DOHH2 (cell line): ENCODE results near the gene GMDS.

Experiments
- H3F3A ChIP-seq: fragments of 200-600 bp; sonication (generic), shearing (Covaris generic); 2 replicates; pipeline ENCODE4 v1.6.0; 2016; ENCODE audit warnings: antibody characterized with exemption, mild to moderate bottlenecking; ENCODE audit not compliant: control insufficient read depth, insufficient read depth
- H3K27ac ChIP-seq: fragments of 200-600 bp; sonication (generic); 2 replicates; pipeline ENCODE4 v1.5.1; 2014; ENCODE audit warnings: low read depth, mild to moderate bottlenecking, low read length, moderate library complexity
- H3K27me3 ChIP-seq: fragments of 200-600 bp; sonication (generic); 2 replicates; pipeline ENCODE4 v1.6.1; 2014; ENCODE audit warnings: mild to moderate bottlenecking, low read length, mixed read lengths; ENCODE audit not compliant: control insufficient read depth
- H3K36me3 ChIP-seq: fragments of 200-600 bp; sonication (generic); 2 replicates; pipeline ENCODE4 v1.6.1; 2014; ENCODE audit warnings: mild to moderate bottlenecking, low read length, moderate library complexity, mixed read lengths; ENCODE audit not compliant: control insufficient read depth
- H3K4me1 ChIP-seq: fragments of 200-600 bp; sonication (generic); 2 replicates; pipeline ENCODE4 v1.6.1; 2014; ENCODE audit warnings: mild to moderate bottlenecking, low read length, mixed read lengths; ENCODE audit not compliant: control insufficient read depth
- H3K4me2 ChIP-seq: fragments of 200-600 bp; sonication (generic); 2 replicates; pipeline ENCODE4 v1.6.0; 2014; ENCODE audit warnings: mild to moderate bottlenecking, low read length, moderate library complexity
- H3K4me3 ChIP-seq: fragments of 200-600 bp; sonication (generic); 2 replicates; pipeline ENCODE4 v1.5.1; 2014; ENCODE audit warnings: mild to moderate bottlenecking, low read length, mixed read lengths
- H3K79me2 ChIP-seq: fragments of 200-600 bp; sonication (generic); 2 replicates; pipeline ENCODE4 v1.6.1; 2014; ENCODE audit warnings: mild to moderate bottlenecking, low read length, mixed read lengths; ENCODE audit not compliant: control insufficient read depth
- H3K9me2 ChIP-seq: fragments of 200-600 bp; sonication (generic); replicated peaks from 2 replicates; pipeline ENCODE4 v1.6.1; 2014; ENCODE audit warnings: mild to moderate bottlenecking, low read length, mixed read lengths; ENCODE audit not compliant: control insufficient read depth
- H3K9me3 ChIP-seq: fragments of 200-600 bp; sonication (generic); 2 replicates; pipeline ENCODE4 v1.6.1; 2014; ENCODE audit warnings: antibody characterized with exemption, low read length, mixed read lengths; ENCODE audit not compliant: control insufficient read depth, insufficient read depth
- H4K20me1 ChIP-seq: fragments of 200-600 bp; sonication (generic); 2 replicates; pipeline ENCODE4 v1.6.0; 2014; ENCODE audit warnings: low read depth, mild to moderate bottlenecking, antibody characterized with exemption, low read length, moderate library complexity; ENCODE audit not compliant: control insufficient read depth, insufficient read depth
- EZH2phosphoT487 ChIP-seq: fragments of 200-600 bp; sonication (generic); IDR thresholded peaks from 2 replicates; pipeline ENCODE4 v1.6.1; 2017; ENCODE audit warnings: borderline replicate concordance, mild to moderate bottlenecking, antibody characterized with exemption, low read length, moderate library complexity, mixed read lengths
- TF ChIP-seq, protein P1 (sequence below): fragments of 200-600 bp; sonication (generic); IDR thresholded peaks from one replicate; pipeline ENCODE4 v1.5.1; 2014; ENCODE audit warnings: antibody characterized with exemption, mild to moderate bottlenecking, low read depth, low read length; ENCODE audit not compliant: poor library complexity, severe bottlenecking

The GMDS gene

GRCh38 chr6:1809291-1809988 is 436.0 kb downstream of the GMDS start:
- no peak for TF ChIP-seq EZH2phosphoT487
- TF ChIP-seq, protein P1, sequence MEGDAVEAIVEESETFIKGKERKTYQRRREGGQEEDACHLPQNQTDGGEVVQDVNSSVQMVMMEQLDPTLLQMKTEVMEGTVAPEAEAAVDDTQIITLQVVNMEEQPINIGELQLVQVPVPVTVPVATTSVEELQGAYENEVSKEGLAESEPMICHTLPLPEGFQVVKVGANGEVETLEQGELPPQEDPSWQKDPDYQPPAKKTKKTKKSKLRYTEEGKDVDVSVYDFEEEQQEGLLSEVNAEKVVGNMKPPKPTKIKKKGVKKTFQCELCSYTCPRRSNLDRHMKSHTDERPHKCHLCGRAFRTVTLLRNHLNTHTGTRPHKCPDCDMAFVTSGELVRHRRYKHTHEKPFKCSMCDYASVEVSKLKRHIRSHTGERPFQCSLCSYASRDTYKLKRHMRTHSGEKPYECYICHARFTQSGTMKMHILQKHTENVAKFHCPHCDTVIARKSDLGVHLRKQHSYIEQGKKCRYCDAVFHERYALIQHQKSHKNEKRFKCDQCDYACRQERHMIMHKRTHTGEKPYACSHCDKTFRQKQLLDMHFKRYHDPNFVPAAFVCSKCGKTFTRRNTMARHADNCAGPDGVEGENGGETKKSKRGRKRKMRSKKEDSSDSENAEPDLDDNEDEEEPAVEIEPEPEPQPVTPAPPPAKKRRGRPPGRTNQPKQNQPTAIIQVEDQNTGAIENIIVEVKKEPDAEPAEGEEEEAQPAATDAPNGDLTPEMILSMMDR, result no peak
- Histone ChIP-seq H3K36me3 (no peaks in the 10 kb centered on the region), H3K27me3 (no peaks in the 10 kb centered on the region), H3K9me2 (no peaks in the 10 kb centered on the region), H3K9me3 (no peaks in the 10 kb centered on the region), H3K27ac (no peak overlapping the region), H3K4me3 (no peak overlapping the region), H3K4me2 (no peak overlapping the region), H3F3A (no peaks in the 10 kb centered on the region), H4K20me1 (no peaks in the 10 kb centered on the region), H3K79me2 (no peaks in the 10 kb centered on the region), H3K4me1 (peaks cover 8% of the 10 kb centered on the region)

DNA sequence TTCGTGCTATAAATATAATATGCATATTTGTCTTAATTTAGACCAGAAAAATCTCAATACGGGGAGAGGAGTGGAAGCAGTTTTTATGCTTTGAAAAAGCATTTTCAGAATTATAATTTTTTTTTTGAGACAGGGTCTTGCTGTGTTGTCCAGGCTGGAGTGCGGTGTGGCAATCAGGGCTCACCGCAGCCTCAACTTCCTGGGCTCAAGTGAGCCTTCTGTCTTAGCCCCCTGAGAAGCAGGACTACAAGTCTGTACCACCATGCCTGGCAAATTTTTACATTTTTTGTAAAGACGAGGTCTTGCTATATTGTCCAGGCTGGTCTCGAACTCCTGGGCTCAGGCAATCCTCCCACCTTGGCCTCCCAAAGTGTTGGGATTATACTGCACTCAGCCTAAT is 438.5 kb downstream of the GMDS start:
- Histone ChIP-seq H3K4me3 (no peak overlapping the region), H4K20me1 (no peaks in the 10 kb centered on the region), H3K4me2 (no peak overlapping the region), H3K9me2 (no peaks in the 10 kb centered on the region), H3K4me1 (peaks cover 8% of the 10 kb centered on the region), H3K36me3 (no peaks in the 10 kb centered on the region), H3K9me3 (no peaks in the 10 kb centered on the region), H3K27me3 (no peaks in the 10 kb centered on the region), H3K27ac (no peak overlapping the region), H3K79me2 (no peaks in the 10 kb centered on the region), H3F3A (no peaks in the 10 kb centered on the region)
- TF ChIP-seq EZH2phosphoT487, result no peak
- TF ChIP-seq, protein P1, result no peak

- no peak for TF ChIP-seq EZH2phosphoT487
- TF ChIP-seq, protein P1, result no peak
- H4K20me1 ChIP-seq, result no peaks in the 10 kb centered on the region
- no peaks in the 10 kb centered on the region for H3K27me3 ChIP-seq
- no peaks in the 10 kb centered on the region for H3K9me2 ChIP-seq
- no peak overlapping the region for H3K4me2 ChIP-seq
- no peaks in the 10 kb centered on the region for H3K36me3 ChIP-seq
- no peak overlapping the region for H3K27ac ChIP-seq
- no peaks in the 10 kb centered on the region for H3K9me3 ChIP-seq
- H3K4me1 ChIP-seq, result peaks cover under 1% of the 10 kb centered on the region
- H3F3A ChIP-seq, result no peaks in the 10 kb centered on the region
- H3K4me3 ChIP-seq, result no peak overlapping the region
- no peaks in the 10 kb centered on the region for H3K79me2 ChIP-seq
Measured at GRCh38 chr6:1802491-1803395, 442.7 kb downstream of the GMDS start.
